GM12892 (cell line): ENCODE data around the gene CCDC160.
"Not testable (repeated sequence)": the region's sequence is repeated elsewhere in the genome, so short reads cannot be mapped to it uniquely, and the experiment has no call there.

Source experiments
- DNase-seq: peaks from one replicate; pipeline ENCODE4 v3.0.0; 2011; ENCODE audit not compliant: insufficient read length
- FAIRE-seq: peaks from 2 replicates; lab custom pipeline; 2011; peaks lifted over from hg19 to GRCh38; lab: Jason Lieb, UNC
- POLR2A ChIP-seq: IDR thresholded peaks from 2 replicates; pipeline ENCODE4 v1.6.1; 2011; ENCODE audit warnings: low read depth, low read length, control low read depth
- POLR2AphosphoS5 ChIP-seq: IDR thresholded peaks from 2 replicates; pipeline ENCODE4 v1.6.1; 2011; ENCODE audit warnings: low read depth, low read length, control low read depth
- TAF1 ChIP-seq: IDR thresholded peaks from 2 replicates; pipeline ENCODE4 v1.6.1; 2011; ENCODE audit warnings: low read depth, mild to moderate bottlenecking, control low read depth, low read length, borderline replicate concordance

The CCDC160 gene

DNA sequence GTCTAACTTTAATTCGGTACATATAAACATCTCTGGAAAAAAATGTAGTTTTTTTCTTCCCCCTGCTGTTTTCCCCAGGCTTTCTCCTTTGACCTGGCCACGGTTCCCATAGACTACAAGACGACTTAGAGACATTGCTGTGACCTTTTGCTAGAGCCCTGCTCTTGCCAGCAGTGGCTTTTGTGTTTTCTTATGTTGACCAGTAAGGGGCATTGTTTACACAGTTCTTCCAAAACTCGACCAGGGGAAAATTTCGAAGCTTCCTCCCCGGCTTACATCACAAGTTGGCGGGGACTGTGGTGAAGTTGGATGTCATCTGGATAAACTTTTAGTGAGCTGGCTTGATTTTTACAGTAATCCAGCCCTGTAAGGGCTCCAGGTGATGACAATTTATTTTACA lies 9.3 kb downstream of the CCDC160 start:
- no peak for DNase-seq
- peak; percentile 24 for FAIRE-seq
- no peak for TF ChIP-seq POLR2AphosphoS5
- no peak for TF ChIP-seq POLR2A
- TF ChIP-seq TAF1, result no peak

DNA sequence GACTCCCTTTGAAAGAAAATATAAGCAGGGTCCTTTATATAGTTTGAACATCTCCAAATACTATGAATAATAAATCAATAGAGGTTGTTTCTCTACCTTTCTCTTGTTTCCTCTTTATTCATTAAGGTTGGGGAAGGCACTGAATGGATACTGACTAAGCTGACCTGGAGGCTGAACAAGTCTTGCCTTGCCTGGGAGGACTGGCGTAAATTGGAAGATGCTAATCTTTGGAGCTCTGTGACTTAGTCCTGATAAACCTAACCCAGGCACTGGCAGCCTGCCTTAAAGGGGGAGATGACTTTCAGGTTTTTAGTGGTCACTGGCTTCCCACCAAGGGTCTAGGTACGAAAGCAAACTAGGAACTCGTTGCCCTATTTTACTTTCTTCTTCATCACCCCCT lies 10.5 kb downstream of the CCDC160 start:
- DNase-seq (no peak), FAIRE-seq (no peak)
- TF ChIP-seq POLR2A, result no peak
- TF ChIP-seq TAF1, result no peak
- TF ChIP-seq POLR2AphosphoS5, result no peak

DNA sequence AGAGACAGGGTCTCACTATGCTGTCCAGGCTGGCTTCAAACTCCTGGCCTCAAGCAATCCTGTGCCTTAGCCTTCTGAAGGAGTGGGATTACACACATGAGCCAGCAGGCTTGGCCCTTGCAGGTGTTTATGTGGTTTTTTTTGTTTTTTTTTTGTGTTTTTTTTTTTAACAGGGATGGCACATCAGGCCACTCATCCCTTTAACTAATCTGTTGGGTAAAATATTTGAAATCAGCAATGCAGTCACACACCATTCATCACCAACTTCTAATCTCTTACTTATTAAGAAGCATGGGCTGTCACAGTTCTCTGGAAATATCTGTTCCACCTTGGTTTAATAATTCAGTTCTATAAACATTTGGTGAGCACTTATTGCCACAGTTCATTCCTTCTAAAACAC lies 12.3 kb downstream of the CCDC160 start:
- FAIRE-seq (no peak), DNase-seq (no peak)
- TF ChIP-seq POLR2AphosphoS5 (no peak), TAF1 (no peak), POLR2A (no peak)

DNA sequence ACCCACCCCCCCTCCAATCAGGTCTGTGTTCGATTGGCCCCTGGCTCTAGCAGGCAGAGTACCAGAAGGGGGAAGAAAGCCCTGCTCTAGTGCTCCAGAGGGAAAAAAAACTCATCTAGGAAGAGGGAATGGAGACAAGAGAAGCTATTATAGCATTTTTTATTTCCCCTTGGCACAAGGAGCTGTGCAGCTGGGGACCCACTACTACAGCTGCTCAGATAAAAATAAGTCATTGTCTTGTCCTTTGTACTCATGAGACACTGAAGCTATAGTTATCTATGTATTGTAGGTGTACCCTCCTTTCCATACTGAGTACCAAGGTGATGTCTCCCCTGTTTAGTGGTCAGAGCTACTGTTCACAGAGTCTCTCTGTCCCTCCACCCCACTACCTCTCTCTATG lies 14.3 kb downstream of the CCDC160 start:
- DNase-seq, result no peak
- FAIRE-seq, result no peak
- no peak for TF ChIP-seq POLR2AphosphoS5
- TF ChIP-seq TAF1, result no peak
- no peak for TF ChIP-seq POLR2A

DNA sequence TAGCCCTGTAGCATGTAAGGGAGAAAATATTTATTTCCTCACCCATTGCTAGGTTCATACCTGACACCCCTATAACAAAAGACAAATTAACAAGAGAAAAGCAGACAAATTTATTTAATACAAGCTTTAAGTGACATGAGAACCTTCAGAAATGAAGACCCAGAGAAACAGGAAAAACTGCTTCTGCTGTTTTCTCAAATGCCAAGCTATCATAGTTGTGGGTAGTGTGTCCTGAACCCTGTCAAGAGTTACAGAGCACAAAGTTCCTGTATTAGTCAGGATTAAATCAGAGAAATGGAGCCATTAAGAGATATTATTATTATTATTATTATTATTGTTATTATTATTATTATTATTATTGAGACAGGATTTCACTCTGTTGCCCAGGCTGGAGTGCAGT lies 17.5 kb downstream of the CCDC160 start:
- FAIRE-seq (no peak), DNase-seq (no peak)
- TF ChIP-seq POLR2A (no peak), TAF1 (no peak), POLR2AphosphoS5 (no peak)

DNA sequence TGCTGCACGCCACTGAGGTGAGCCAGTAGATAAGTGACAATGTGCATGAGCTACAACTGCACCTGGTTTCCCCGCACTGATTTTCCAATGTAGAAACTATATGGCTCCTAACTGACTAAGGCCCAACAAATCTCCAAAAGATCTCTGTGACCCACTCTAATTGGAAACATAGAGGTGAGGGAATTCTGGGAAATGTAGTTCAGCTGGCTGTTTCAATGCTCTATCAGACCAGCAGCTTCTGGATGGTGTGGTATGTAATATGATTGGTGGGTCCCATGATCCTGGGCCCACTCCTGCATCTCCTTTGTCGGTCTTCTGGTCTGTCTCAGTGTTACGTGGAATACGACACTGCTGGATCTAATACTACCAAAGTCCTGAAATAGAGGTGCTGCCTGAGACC lies 18.6 kb downstream of the CCDC160 start:
- DNase-seq (no peak), FAIRE-seq (no peak)
- no peak for TF ChIP-seq POLR2A

DNA sequence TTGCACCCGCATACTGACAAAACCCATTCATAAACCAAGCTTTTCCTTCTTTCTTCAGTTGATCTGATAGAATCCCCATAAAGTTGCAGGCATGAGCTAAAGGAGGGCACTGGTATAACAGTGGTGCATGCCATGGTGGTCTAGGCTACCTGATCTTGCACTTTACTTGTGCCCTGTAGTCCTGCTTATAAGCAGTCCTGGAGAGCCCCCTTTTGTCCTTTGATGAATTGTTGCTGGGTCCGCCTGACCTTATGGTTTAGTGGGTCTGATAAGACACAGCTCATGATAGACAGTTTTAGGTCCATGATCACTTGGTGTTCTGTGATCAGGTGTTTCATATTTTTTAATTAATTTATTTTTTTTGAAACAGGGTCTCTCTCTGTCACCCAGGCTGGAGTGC lies 19.7 kb downstream of the CCDC160 start:
- TF ChIP-seq POLR2AphosphoS5 (no peak), TAF1 (no peak), POLR2A (no peak)
- FAIRE-seq (no peak), DNase-seq (no peak)

DNA sequence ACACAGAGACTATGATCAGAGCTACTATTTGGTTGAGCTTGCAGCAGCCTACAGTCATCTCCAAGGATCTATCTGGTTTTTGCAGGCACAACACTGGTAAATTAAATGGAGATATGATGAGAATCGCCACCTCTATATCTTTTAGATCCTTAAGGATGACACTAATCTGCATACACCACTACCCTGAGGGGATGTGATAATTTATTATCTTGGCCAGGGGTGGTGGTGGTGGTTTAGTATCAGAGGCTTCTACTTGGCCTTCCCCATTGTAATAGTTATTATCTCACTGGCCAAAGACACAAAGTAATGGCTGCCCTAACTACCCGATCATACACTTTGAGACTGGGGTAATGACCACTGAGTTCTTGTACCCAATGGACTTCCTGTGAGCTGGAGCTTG lies 21.2 kb downstream of the CCDC160 start:
- FAIRE-seq (no peak), DNase-seq (no peak)
- TF ChIP-seq TAF1 (no peak), POLR2A (no peak), POLR2AphosphoS5 (no peak)

DNA sequence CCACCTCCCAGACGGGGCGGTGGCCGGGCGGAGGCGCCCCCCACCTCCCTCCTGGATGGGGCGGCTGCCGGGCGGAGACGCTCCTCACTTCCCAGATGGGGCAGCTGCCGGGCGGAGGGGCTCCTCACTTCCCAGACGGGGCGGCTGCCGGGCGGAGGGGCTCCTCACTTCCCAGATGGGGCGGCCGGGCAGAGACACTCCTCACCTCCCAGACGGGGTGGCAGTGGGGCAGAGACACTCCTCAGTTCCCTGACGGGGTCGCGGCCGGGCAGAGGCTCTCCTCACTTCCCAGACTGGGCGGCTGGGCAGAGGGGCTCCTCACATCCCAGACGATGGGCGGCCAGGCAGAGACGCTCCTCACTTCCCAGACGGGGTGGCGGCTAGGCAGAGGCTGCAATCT lies 49.0 kb downstream of the CCDC160 start:
- not testable (repeated sequence) for DNase-seq, FAIRE-seq

DNA sequence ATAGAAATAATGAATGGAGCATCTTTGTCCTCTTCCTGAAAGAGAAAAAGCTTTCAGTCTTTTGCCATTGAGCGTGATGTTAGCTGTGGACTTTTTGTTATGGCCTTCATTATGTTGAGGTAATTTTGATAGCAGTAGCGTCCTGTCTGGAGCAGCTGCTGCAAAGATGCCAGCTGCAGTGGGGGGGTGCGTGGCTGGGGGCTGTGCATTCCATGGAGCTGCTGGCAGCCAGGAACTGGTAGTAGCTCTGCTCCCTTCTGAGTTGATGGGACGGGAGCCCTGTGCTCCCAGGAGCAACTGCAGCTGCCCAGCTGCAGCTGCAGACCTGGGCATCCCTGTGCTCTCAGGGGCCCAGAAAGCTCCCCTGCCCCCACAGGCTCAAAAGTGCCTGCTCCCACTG lies 50.4 kb downstream of the CCDC160 start:
- no peak for TF ChIP-seq POLR2A
- TF ChIP-seq POLR2AphosphoS5, result no peak
- no peak for TF ChIP-seq TAF1
- DNase-seq (no peak), FAIRE-seq (no peak)

DNA sequence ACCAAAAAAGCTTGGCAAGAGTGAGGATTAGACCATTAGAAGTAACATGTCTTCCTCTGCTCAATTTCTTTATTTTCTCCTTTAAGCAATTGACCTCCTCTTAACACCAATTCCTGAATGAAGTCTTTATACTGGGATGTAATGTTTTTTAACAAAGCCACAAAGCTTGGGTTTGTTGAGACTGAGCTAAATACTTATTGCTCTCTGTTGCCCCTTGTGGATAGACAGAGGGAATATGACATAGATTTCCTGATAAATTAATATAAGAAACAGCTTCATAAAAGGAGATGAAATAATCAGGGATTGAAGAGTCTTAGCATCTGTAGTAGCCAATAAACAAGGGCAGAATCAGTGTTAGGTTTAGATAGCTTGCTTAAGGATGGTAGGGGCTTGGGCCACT lies 57.6 kb downstream of the CCDC160 start:
- TF ChIP-seq POLR2AphosphoS5 (no peak), TAF1 (no peak), POLR2A (no peak)
- no peak for FAIRE-seq

More for the DNA sequence above, 57.6 kb downstream of the CCDC160 start:
- DNase-seq, result no peak
